Suppressor macrophage (primary cell): ENCODE results near the gene SLC30A10.
"Not testable (repeated sequence)": the region's sequence is repeated elsewhere in the genome, so short reads cannot be mapped to it uniquely, and the experiment has no call there.

Experiments
- DNase-seq, 4 experiments: peaks; one replicate each; pipeline ENCODE4 v3.0.0-alpha.2; 2020 to 2022
- total RNA-seq, 17 experiments: gene quantifications; one replicate each; lab custom pipeline; 2026; ENCODE audit warnings: mixed read lengths in 6 of 17, inconsistent platforms in 3 of 17; lab: John Stamatoyannopoulos, UW

The SLC30A10 gene
- total RNA-seq, result 0 to 4.0 (median 0) reads per million in 17 experiments

GRCh38 chr1:219927956-219928790, at the start of gene SLC30A10:
TSS of gene SLC30A10 (minus strand) at chr1:219928557. CDS start at chr1:219928440, 117 bp downstream.
- peak in 1 of 4 experiments; percentile 8 for DNase-seq

DNA sequence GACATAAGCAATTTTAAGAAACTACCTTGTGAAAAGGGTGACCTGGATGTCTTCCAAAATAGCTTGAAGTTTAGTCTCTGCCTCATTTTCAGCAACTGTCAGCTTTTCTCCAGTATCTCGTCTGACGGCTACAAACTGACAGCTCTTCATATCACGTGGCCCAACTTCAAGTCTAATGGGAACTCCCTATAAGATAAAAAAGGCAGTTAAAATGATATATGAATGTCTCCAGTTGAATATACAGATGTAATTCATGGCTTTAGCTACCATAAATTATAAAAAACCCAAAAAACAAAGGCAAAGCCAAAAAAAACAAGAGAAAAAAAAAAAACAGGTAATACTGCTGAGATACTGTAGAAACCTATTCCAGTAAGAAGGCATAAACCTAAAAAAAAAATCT, 44.9 kb upstream of the SLC30A10 start:
- DNase-seq, result no peak

DNA sequence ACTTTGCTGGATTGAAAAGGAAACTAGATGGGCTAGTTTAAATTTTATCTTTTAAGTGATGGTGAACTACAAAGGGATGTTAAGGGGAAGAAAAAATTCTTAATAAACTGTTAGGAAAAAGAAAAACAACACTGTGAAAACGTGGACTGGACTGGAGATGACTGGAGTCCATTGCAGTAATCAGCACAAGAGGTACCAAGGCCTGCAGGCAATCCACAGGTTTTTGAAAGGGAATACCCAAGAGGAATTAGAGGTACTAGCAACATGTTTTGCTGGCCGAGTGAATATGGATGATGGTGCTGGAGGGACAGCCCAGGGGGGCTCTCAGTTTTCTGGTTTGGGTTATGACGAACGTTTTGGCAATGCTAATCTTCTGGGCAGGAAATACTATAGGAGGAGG, 39.0 kb upstream of the SLC30A10 start:
- DNase-seq, result no peak

DNA sequence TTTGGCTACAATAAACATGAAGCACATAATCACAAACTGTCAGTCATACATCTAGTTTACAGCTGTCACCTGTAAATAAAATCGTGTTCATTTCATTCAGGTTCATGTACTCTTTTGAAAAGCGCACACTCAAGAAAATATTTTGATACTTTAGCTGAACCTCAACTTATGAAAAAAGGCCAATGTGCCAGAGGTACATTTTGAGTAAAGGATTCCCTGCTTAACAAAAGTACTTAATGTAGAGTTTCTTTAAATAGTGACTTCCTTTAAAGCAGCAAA, 37.7 kb upstream of the SLC30A10 start:
- DNase-seq, result no peak

- DNase-seq, result no peak
Observed at GRCh38 chr1:219965285-219966070, 37.1 kb upstream of the SLC30A10 start.

GRCh38 chr1:219963432-219963831, 35.1 kb upstream of the SLC30A10 start:
- no peak for DNase-seq

- no peak for DNase-seq
Observed at GRCh38 chr1:219961684-219962083, 33.3 kb upstream of the SLC30A10 start.

DNA sequence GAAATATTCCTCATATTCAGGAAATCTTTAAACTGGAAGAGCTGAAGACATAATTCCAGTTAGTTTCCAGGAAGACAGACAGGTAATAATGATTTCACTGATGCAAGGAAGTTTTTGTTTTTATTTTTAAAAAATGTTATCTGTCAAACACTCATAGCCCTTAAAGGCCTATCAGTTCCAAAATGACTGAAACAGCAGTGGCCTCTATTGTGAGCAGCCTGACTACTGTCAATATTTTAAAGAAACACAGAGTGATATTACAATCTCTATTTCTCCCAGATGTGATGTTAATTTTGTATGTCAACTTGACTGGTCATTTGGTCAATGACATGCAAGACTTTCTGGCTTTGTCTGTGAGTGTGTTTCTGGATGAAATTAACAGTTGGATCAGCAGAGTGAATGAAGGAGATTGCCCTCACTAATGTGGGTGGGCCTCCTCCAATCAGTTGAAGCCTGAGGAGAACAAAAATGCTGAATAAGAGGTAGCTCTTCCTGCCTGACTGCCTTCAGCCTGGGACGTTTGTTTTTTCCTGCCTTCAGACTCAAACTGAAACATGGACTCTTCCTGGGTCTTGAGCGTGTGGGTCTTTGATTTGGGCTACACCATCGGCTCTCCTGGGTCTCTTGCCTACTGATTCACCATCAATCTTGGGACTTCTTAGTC, 31.3 kb upstream of the SLC30A10 start:
- no peak for DNase-seq

GRCh38 chr1:219958875-219959417, 30.6 kb upstream of the SLC30A10 start:
- no peak for DNase-seq

GRCh38 chr1:219954736-219955421, 26.5 kb upstream of the SLC30A10 start:
- no peak for DNase-seq

DNA sequence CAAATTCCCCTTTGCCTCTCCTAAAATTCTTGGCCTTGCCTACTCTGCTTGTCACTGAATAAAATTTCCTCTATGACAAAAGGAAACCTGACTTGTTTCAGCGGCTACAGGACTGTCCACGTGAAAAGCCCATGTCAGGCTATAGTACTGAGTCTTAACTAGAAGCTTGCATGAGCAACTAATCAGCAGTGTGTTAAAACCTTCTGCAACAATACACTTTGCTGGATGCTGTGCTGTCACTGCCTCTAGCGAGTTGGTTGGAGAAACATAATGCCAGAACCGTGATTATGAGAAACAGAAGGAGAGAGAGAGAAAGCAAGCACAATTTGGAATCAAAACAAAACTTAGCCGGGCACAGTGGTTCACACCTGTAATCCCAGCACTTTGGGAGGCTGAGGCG, 25.7 kb upstream of the SLC30A10 start:
- no peak for DNase-seq

DNA sequence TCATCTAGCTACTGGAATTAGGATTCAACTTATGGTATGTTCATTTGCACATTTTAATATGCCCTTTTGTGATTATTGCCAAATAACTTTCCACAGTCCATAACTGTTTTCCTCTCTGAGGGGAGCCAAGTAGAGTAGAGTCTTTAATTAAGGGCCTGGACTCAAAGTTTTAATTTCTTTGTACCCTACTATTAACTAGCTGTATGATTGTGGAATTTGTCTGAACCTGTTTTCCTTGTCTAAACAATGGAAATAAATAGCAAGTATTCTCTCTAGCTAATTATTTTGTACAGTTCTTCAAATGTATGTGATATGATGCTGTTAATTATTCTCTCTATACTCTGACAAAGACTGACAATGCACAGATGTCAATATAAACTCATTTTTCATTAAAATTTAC, 24.0 kb upstream of the SLC30A10 start:
- DNase-seq, result no peak

DNA sequence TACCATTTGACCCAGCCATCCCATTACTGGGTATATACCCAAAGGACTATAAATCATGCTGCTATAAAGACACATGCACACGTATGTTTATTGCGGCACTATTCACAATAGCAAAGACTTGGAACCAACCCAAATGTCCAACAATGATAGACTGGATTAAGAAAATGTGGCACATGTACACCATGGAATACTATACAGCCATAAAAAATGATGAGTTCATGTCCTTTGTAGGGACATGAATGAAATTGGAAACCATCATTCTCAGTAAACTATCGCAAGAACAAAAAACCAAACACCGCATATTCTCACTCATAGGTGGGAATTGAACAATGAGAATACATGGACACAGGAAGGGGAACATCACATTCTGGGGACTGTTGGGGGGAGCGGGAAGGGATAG, 20.9 kb upstream of the SLC30A10 start:
- DNase-seq, result not testable (repeated sequence)

GRCh38 chr1:219948766-219949165, 20.4 kb upstream of the SLC30A10 start:
- not testable (repeated sequence) for DNase-seq

GRCh38 chr1:219945795-219946194, 17.4 kb upstream of the SLC30A10 start:
- DNase-seq, result peak; percentile 49 to 68 (median 54)

DNA sequence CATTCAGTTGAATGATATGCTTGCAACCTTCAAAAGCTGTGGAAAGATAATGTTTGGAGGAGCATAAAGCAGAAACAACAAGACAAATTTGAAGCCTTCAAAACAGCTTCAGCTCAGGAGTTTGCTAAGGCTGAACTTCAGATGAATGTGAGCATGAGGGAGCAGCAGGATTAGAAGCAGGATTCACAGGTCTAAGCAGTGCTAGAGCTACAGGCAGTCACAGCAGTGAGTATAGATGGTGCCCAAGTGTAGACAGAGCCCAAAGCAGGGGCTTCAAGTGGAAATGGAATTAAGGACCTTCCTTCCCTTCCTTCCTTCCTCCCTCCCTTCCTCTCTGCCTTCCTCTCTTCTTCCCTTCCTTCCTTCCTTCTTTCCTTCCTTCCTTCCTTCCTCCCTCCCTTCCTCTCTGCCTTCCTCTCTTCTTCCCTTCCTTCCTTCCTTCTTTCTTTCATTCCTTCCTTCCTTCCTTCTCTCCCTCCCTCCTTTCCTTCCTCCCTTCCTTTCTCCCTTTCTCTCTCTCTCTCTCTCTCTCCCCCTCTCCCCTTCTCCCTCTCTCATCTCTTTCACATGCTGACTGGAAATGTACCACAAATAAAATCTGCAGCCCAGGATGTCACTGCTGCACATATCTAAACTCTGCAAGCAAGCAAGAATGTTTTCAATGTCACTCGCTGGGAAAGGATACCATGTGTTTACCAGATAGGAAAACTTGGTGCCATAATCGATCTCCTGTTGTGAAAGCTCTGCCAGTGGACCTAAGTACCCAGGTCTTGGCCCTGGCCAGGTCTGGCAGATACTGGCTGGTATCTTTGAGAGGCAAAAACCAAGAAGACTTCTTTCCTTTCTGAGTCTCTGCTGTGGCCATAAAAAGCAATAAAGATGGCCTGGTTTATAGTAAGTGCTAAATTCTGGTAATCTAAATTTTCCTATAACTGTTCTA, 13.1 kb upstream of the SLC30A10 start:
- no peak for DNase-seq

DNA sequence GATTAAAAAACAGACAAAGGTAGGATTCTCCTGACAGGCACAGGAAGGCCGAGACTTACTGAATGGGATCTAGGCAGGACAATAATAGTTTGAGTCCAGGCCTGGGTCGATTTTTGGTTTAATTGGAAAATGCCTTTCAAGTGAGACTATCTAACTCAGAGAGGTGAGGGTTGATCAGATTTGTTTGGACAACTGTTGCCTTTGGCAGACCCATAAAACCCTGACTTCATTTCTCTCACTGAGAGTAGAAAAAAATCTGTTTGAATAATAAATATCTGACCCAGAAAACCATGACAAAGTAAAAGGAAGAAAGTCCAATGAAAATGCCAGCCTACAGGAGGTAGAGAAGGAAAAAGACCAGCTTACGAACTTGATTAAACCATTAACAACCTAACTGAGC, 12.3 kb upstream of the SLC30A10 start:
- no peak for DNase-seq

DNA sequence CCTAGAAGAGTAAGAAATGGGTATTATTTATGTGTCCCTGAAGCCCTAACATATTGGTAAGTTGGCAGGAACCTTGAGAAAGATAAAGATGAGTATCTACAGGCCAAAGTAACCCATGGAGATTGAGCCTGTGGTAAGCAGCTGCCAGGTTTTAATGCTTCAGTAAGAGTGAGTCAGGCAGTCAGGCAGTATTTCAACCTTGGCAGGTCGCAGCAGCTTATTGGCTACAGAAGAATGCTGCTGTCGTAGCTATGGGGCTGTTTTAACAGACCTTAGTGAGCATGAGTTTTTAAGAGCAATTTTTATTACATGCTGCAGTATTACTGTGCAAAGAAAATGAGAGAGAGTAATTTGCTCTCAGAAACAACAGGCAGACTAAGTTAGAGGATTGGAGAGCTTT, 10.3 kb upstream of the SLC30A10 start:
- no peak for DNase-seq

- DNase-seq, result not testable (repeated sequence)
Observed at GRCh38 chr1:219933763-219934162, 5.4 kb upstream of the SLC30A10 start.

DNA sequence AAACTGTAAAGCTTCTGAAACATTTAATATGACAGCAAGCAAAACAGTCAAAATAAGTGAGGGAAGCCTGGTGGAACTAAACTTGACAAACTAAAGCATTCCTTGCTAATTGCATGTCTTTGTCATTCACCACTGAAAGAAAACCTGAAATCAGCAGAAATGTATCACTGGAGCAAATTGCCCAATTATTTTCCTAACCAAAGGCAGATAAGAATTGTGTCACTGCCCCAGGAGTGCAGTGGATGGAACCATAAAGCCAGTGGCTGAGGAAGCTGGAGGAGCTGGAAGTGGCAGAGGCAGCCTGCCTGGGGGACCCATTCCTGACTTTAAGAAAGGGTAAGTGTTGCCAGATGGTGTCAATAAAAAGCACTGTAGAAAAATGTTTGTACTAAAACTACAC, 2.7 kb upstream of the SLC30A10 start:
- no peak for DNase-seq

GRCh38 chr1:219928791-219929118, 398 bp upstream of the SLC30A10 start:
- no peak for DNase-seq
